Bronchial epithelial cell (primary cell): ENCODE results near the gene CLGN. TPM values are rescaled to one million over a fixed set of nuclear protein-coding genes. Genes with fewer than 3 reads are reported as not detected.

Source experiments
- DNase-seq: peaks from one replicate; pipeline ENCODE4 v3.0.0-alpha.2; 2010; ENCODE audit warnings: low read depth
- FAIRE-seq: peaks from 2 replicates; lab custom pipeline; 2011; peaks lifted over from hg19 to GRCh38; lab: Jason Lieb, UNC
- H3K27me3 ChIP-seq: 2 replicates; pipeline ENCODE4 v1.5.1; 2011; ENCODE audit warnings: low read length; ENCODE audit not compliant: control insufficient read depth, insufficient read depth
- H3K36me3 ChIP-seq: 2 replicates; pipeline ENCODE4 v1.5.1; 2011; ENCODE audit warnings: low read length; ENCODE audit not compliant: control insufficient read depth, insufficient read depth
- H3K4me3 ChIP-seq: 2 replicates; pipeline ENCODE4 v1.5.1; 2011; ENCODE audit warnings: mild to moderate bottlenecking, low read depth, low read length, control low read depth
- CTCF ChIP-seq: IDR thresholded peaks from 2 replicates; pipeline ENCODE4 v1.5.1; 2011; ENCODE audit warnings: mild to moderate bottlenecking, moderate library complexity, low read length, control low read depth, inconsistent platforms; ENCODE audit not compliant: insufficient read depth, severe bottlenecking
- total RNA-seq: library from RNA; depleted of rRNA; stranded (reverse); fragments of >200 nt; gene quantifications from 2 replicates; pipeline ENCODE4 v1.2.1, GENCODE V29; 2014

Gene CLGN
- total RNA-seq, 1 donor from 2014 or later, result 78.5 TPM

GRCh38 chr4:140344621-140345020, 82.8 kb downstream of the CLGN start:
- Histone ChIP-seq H3K4me3 (no peak overlapping the region), H3K27me3 (no peaks in the 10 kb centered on the region), H3K36me3 (no peaks in the 10 kb centered on the region)
- FAIRE-seq (no peak), DNase-seq (no peak)
- no peak for TF ChIP-seq CTCF

GRCh38 chr4:140344101-140344500, 83.3 kb downstream of the CLGN start:
- DNase-seq, result no peak
- TF ChIP-seq CTCF, result no peak
- no peaks in the 10 kb centered on the region for H3K36me3 ChIP-seq
- H3K27me3 ChIP-seq, result no peaks in the 10 kb centered on the region
- no peak overlapping the region for H3K4me3 ChIP-seq
- FAIRE-seq, result no peak

GRCh38 chr4:140343303-140343702, 84.1 kb downstream of the CLGN start:
- Histone ChIP-seq H3K36me3 (no peaks in the 10 kb centered on the region), H3K4me3 (no peak overlapping the region), H3K27me3 (no peaks in the 10 kb centered on the region)
- FAIRE-seq (no peak), DNase-seq (peak; percentile 61)
- TF ChIP-seq CTCF, result no peak

GRCh38 chr4:140342620-140343019, 84.8 kb downstream of the CLGN start:
- FAIRE-seq, result no peak
- H3K27me3 ChIP-seq, result no peaks in the 10 kb centered on the region
- no peak for DNase-seq
- no peaks in the 10 kb centered on the region for H3K36me3 ChIP-seq
- no peak for TF ChIP-seq CTCF
- H3K4me3 ChIP-seq, result no peak overlapping the region

Other genes starting within 250 kb of the CLGN start
- gene SCOC, start 54.0 kb downstream of the CLGN start, total RNA-seq, result 61.9 and 81.0 TPM in 2 replicates
- not detected in 2 replicates for gene MGAT4D, start 70.6 kb upstream of the CLGN start, total RNA-seq
- 19.2 and 26.9 TPM in 2 replicates for gene ELMOD2, start 96.5 kb upstream of the CLGN start, total RNA-seq
- under 0.01 TPM in 1 of 2 replicates, not detected in the other for gene UCP1, start 141.3 kb upstream of the CLGN start, total RNA-seq